HuH-7.5 (cell line): ENCODE data around the gene FCRL5.

ENCODE experiments used
- DNase-seq: peaks from one replicate; pipeline ENCODE4 v3.0.0; 2011; ENCODE audit warnings: low spot score

Gene FCRL5

GRCh38 chr1:157523774-157524493 is 28.4 kb downstream of the FCRL5 start:
- no peak for DNase-seq

DNA sequence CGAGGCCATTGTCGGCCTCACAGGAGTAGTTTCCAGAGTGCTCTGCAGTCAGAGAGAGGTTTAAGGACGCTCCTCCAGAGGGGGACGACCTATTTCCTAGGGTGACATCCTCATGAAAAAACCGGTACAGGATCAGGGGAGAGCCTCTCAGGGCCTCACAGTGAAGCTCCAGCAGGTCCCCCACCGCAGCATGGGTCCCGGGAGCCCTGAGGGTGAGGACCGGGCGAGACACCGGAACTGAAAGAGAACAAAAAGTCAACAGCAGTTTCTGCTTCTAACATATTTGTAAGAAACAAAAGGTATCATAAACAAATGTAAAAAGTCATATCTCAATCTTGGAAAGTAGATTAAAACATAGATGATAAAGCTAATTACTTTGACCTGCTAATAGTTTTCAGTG is 31.3 kb downstream of the FCRL5 start:
- DNase-seq: no peak

- no peak for DNase-seq
These were observed 31.9 kb downstream of the FCRL5 start for GRCh38 chr1:157520386-157520935.

DNA sequence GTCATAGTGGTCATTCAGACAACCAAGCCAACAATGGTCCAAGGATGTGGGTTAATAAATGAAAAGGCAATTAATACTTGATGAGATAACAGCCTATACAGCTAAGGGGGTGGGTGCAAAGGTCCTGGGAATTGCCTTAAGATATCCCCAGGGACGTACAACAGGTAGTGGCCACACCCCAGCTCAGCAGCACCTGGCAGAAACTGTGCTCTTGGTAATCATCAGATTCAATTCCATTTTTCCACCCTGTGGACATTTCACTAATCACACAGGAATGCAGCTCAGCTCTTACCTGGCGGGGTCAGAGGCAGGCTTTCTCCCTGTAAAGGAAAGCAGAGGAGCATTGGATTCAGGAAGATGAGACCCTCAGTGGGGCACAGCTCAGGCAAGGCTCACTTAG is 32.9 kb downstream of the FCRL5 start:
- DNase-seq: no peak

GRCh38 chr1:157517016-157517415 is 35.3 kb downstream of the FCRL5 start:
- no peak for DNase-seq

DNA sequence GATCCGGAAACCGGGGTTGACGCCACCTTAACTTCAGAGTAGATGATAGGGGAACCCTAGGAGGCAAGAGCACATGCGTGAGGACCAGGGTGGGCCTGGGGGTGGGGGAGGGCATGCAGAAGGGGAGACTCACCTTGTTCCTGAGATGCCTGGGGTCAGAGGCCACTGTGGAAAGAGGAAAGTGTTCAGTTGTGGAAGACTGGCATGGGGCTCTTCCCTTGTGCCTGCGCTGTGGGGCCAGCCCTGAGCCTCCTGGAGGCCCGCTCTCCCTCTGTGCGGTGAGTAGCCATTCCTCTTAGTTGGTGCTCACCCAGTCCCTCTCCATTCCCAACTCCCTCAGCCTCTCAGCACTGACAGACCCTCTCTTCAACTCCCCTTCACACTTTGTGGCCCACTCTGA is 36.6 kb downstream of the FCRL5 start:
- DNase-seq: no peak

- DNase-seq: no peak
These were observed 37.2 kb downstream of the FCRL5 start for GRCh38 chr1:157515141-157515540.

- no peak for DNase-seq
These were observed 40.0 kb downstream of the FCRL5 start for GRCh38 chr1:157512036-157512969.

DNA sequence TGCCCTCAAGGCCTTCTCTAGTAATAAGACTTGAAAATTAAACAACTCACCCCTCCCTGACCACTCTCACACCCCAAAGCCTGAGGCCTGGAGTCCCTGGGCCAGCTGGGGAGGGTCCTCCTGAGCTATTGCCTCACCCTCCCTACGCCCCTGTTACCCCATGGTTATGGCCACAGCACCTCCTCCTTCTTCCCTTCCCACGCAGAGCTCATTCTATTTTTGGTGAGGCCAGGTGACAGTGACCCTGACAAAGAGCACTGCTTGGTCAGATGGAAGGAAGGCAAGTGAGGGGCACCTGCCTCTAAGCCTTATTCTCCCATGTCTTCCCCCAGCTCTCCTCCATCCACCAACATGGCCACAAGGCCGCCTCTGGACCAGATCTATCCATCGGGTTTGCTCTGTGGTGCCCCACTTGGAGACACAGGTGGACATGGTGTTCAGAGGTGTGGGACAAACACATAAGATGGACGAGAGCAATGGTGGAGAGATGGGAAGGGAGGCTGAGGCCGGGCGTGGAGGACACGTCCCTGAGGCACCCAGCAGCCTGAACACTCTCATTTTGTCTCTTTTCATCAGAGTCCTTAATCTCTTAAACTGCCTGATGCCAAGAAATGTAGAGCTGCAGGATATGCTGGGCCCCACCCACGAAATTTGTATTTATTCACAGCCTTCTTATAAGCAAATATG is 42.6 kb downstream of the FCRL5 start:
- no peak for DNase-seq

DNA sequence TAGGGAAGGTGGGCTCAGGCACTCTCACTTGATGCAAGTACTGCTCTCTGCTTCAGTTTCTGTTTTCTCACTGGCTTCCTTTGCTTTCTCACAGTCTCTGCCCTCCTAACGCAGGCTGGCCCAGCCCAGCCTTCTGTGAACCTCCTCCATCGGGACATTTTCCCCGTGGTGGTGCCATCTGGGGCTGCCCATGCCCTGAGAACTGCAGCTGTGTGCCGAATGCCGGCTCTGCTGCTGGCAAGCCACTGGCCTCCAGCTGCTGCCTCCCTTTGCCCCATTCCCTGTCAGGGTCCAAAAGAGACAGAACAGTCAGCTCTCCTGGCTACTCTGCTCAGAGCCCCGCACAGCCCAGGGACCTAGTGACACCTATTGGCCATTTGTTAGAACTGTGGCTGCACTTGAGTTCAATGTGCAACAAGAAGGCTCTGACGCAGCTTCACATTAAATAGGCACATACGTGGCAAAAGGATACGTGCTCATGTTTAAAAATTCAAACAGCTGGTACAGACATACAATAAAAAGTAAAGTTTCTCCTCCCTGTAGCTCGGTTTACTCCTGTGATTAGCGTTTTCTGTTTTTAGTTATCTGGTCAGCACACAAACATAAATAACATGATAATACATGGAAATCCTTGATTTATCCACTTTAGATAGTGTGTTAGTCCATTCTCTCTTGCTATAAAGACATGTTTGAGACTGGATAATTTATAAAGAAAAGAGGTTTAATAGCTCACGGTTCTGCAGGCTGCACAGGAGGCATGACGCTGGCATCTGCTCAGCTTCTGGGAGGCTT is 46.6 kb downstream of the FCRL5 start:
- DNase-seq: peak; percentile 71

DNA sequence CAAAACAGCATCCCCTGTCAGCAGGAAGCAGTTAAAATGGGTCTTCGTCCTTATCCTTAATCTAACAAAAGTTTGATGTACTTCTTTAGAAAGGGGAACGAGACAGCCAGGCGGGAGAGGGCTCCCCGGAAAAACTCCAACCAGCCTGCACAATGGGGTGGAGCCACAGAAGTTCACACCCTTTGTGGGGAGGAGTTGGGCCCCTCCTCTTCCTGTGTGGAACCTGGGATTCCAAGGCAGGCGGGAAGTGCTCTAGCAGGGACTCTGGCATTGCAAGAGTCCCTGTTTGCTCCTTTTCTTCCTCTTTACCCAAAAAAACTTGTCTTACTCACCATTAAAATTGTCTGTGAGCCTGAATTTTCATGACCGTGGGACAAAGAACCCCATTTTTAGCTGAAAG is 47.7 kb downstream of the FCRL5 start:
- no peak for DNase-seq

DNA sequence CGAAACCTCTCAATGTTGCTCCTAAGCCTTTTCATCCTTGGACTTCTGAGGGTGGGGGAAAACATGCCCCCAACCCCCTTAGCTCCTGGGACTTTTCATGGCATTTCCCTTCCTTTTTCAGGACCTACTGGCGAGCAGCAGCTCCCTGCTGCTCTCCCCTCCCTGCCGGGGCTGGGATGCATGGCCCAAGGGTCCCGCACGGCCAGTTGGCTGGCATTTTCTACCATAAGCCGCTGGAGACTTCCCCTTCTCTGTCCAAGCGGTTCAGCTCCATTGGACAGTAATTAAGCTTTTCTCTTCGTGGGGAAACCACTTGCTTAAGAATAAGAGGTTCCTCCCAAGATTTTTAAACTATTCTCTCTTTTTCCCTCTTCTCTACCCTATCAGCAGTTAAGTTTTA is 52.8 kb downstream of the FCRL5 start:
- DNase-seq: no peak

DNA sequence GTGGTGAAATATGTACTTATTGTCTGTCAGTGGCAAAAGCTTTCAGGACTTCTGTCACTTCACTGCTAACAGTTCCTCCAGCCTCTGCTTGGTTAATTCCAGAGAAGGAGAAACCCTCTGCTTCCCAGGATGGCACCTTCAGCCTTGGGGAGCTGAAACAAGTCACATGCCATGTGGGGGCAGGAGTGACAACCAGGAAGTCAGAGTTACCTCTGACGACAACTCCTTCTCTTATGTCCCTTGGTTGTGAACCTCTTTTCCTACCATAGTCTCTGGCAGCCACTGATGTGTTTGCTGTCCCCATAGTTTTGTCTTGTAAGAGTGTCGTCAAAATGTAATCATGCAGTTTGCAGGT is 53.6 kb downstream of the FCRL5 start:
- DNase-seq: no peak

DNA sequence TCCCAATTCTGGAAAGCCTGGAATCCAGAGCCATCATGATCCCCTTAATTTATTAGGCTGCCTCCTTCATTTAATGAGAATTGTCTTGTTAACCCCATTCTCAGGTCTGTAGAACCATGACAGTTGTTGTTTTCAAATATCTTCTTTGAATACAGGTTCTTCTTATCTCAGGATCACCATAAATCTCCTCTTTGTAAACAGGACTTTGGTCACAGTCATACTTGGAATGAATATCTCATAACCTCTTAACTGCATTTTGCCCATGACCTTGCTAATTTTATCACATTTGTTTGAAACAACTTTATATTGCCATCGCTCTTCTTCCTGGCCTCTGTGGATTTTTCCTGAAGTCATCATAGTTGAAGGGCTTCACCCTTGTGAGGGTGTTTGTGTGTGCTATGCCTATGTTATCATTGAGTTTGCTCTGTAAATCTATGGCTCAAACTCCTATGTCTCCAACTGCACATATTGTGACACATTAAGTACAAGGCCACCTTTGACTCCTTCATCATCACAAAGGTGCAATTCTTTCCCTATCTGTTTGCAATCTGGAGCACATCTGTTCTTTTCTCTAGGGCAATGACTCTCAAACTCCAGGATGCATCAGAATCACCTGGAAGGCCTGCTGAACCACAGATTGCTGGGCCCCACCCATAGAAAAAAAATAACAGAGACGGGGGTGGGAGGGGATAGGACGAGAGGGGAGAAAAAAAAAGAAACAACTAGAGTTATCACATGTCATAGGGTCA is 54.2 kb downstream of the FCRL5 start:
- no peak for DNase-seq

GRCh38 chr1:157497284-157497683 is 55.0 kb downstream of the FCRL5 start:
- DNase-seq: no peak

- DNase-seq: peak; percentile 16
These were observed 56.2 kb downstream of the FCRL5 start for GRCh38 chr1:157496121-157496526.

DNA sequence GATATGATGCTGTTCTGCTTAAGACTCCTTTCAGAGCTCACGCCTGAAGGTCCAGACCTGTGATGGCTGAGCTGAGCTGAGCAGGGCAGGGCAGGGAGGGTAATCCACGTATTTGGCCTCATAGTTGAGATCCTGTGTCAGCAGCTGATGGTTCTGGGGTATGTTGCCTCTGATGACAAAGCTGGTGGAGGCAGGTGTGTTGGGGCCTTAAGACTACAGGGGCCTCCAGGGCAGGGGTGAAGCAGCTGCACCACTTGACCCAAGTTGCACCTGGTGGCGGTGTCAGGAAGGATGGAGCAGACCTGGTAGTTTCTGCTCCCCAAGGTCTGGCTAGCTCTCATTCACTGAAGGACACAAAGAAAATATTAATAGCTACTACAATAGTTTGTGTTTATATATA is 57.0 kb downstream of the FCRL5 start:
- DNase-seq: no peak

DNA sequence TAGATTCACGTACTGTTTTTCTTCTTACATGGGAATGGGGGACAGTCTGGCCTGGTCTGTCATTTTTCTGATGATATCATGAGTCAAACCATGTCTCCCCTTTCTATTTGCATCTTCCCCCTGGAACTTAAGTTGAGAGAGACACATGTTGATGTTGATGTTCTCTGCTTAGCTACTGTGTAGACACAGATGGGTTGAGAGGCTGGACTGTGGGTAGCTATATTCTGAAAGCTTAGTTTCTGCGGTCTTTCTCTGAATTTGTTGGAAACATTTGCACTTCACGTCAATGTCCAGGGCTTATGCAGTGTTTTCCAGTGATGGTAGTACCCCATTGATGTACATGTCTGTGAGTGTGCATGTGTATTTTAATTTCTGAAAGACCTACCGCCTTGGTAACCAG is 58.2 kb downstream of the FCRL5 start:
- no peak for DNase-seq

- DNase-seq: peak; percentile 34
These were observed 61.7 kb downstream of the FCRL5 start for GRCh38 chr1:157490467-157491165.

- no peak for DNase-seq
These were observed 64.2 kb downstream of the FCRL5 start for GRCh38 chr1:157488156-157488555.
